RWPE2 (cell line): ENCODE measurements around the gene ACTR3C.
"Not testable (repeated sequence)": the region's sequence is repeated elsewhere in the genome, so short reads cannot be mapped to it uniquely, and the experiment has no call there.

ENCODE experiments used
- ATAC-seq: fragments of 200-7000 bp; cut with Tn5 transposase; 3 replicates; pipeline ENCODE4 v1.9.1; 2021; ENCODE audit warnings: low read depth
- DNase-seq: peaks from one replicate; pipeline ENCODE4 v3.0.0-alpha.2; 2020; ENCODE audit warnings: low spot score
- H3K27ac ChIP-seq: fragments of 450-650 bp; 2 replicates; pipeline ENCODE4 v1.5.1; 2017; ENCODE audit warnings: mild to moderate bottlenecking; ENCODE audit not compliant: poor library complexity, severe bottlenecking
- H3K27me3 ChIP-seq: fragments of 250-450 bp; sonication (Bioruptor Pico); 2 replicates; pipeline ENCODE4 v1.5.1; 2021; ENCODE audit warnings: mild to moderate bottlenecking, moderate library complexity; ENCODE audit not compliant: insufficient read depth, poor library complexity, severe bottlenecking
- H3K36me3 ChIP-seq: fragments of 250-450 bp; sonication (Bioruptor Pico); 2 replicates; pipeline ENCODE4 v1.5.1; 2020; ENCODE audit warnings: low read depth, mild to moderate bottlenecking, moderate library complexity
- H3K4me1 ChIP-seq: fragments of 250-450 bp; sonication (Bioruptor Pico); 2 replicates; pipeline ENCODE4 v1.5.1; 2021; ENCODE audit warnings: mild to moderate bottlenecking, moderate library complexity; ENCODE audit not compliant: insufficient read depth, poor library complexity, severe bottlenecking
- H3K4me3 ChIP-seq: fragments of 250-450 bp; sonication (Bioruptor Pico); 2 replicates; pipeline ENCODE4 v1.5.1; 2021; ENCODE audit warnings: mild to moderate bottlenecking, moderate library complexity; ENCODE audit not compliant: severe bottlenecking
- H3K9me3 ChIP-seq: fragments of 250-450 bp; sonication (Bioruptor Pico); 2 replicates; pipeline ENCODE4 v1.5.1; 2021; ENCODE audit warnings: mild to moderate bottlenecking, moderate library complexity; ENCODE audit not compliant: severe bottlenecking
- TF ChIP-seq, protein P1 (sequence below): fragments of 450-650 bp; IDR thresholded peaks from one replicate; pipeline ENCODE4 v1.5.1; 2017; ENCODE audit warnings: mild to moderate bottlenecking, moderate library complexity; ENCODE audit not compliant: poor library complexity, severe bottlenecking

The ACTR3C gene

DNA sequence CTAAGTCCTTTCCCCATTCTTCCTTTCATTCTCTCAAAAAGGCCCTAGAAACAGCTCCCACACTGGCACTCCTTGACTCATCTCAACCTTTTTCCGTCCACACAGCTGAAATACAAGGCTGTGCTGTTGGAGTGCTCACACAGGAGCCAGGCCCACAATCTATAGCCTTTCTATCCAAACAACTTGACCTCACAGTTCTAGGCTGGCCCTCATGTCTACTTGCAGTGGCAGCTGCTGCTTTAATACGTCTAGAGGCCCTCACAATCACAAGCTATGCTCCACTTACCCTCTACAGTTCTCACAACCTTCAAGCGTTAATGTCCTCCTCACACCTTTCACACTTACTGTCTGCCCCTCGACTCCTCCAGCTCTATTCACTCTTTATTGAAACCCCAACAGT, 12.2 kb downstream of the ACTR3C start:
- Histone ChIP-seq H3K27ac (no peak overlapping the region), H3K4me1 (peaks cover 7% of the 10 kb centered on the region), H3K36me3 (no peaks in the 10 kb centered on the region), H3K9me3 (no peaks in the 10 kb centered on the region), H3K27me3 (no peaks in the 10 kb centered on the region), H3K4me3 (no peak overlapping the region)
- DNase-seq (no peak), ATAC-seq (no peak)
- TF ChIP-seq, protein P1, sequence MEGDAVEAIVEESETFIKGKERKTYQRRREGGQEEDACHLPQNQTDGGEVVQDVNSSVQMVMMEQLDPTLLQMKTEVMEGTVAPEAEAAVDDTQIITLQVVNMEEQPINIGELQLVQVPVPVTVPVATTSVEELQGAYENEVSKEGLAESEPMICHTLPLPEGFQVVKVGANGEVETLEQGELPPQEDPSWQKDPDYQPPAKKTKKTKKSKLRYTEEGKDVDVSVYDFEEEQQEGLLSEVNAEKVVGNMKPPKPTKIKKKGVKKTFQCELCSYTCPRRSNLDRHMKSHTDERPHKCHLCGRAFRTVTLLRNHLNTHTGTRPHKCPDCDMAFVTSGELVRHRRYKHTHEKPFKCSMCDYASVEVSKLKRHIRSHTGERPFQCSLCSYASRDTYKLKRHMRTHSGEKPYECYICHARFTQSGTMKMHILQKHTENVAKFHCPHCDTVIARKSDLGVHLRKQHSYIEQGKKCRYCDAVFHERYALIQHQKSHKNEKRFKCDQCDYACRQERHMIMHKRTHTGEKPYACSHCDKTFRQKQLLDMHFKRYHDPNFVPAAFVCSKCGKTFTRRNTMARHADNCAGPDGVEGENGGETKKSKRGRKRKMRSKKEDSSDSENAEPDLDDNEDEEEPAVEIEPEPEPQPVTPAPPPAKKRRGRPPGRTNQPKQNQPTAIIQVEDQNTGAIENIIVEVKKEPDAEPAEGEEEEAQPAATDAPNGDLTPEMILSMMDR, result no peak

GRCh38 chr7:150308575-150308974, 14.8 kb downstream of the ACTR3C start:
- TF ChIP-seq, protein P1, result no peak
- Histone ChIP-seq H3K4me3 (no peak overlapping the region), H3K27ac (no peak overlapping the region), H3K27me3 (no peaks in the 10 kb centered on the region), H3K36me3 (no peaks in the 10 kb centered on the region), H3K9me3 (no peaks in the 10 kb centered on the region), H3K4me1 (peaks cover 7% of the 10 kb centered on the region)
- DNase-seq (no peak), ATAC-seq (no peak)

DNA sequence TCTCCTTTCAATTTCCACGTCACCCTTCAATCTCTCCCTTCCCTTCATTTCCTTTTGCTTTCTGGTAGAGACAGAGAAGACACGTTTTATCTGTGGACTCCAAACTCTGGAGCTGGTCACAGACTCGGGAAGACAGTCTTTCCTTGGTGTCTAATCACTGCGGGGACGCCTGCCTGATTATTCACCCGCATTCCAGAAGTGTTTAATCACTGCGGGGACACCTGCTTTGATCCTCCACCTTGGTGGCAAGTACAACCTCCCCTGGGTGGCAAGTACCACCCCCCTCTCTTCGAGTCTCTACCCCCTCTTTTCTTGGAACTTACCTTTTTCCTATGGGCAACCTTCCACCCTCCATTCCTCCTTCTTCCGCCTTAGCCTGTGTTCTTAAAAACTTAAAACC, 15.4 kb downstream of the ACTR3C start:
- Histone ChIP-seq H3K9me3 (no peaks in the 10 kb centered on the region), H3K27me3 (no peaks in the 10 kb centered on the region), H3K4me1 (peaks cover 5% of the 10 kb centered on the region), H3K36me3 (no peaks in the 10 kb centered on the region), H3K4me3 (no peak overlapping the region), H3K27ac (no peak overlapping the region)
- ATAC-seq, result no peak
- TF ChIP-seq, protein P1, result no peak
- DNase-seq, result no peak

DNA sequence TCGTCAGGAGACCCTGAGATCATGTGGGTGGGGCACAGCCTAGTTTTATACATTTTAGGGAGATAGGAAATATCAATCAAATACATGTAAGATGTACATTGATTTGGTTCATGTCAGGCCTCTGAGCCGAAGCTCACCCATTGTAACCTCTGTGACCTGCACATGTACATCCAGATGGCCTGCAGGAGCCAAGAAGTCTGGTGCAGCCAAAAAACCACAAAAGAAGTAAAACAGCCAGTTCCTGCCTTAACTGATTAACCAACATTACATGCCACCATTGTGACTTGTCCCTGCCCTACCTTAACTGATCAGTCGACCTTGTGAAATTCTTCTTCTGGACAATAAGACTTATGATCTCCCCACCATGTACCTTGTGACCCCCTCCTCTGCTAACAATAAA, 16.2 kb downstream of the ACTR3C start:
- DNase-seq (no peak), ATAC-seq (no peak)
- TF ChIP-seq, protein P1, result no peak
- no peak overlapping the region for H3K27ac ChIP-seq
- H3K4me3 ChIP-seq, result no peak overlapping the region
- H3K4me1 ChIP-seq, result no peaks in the 10 kb centered on the region
- no peaks in the 10 kb centered on the region for H3K27me3 ChIP-seq
- no peaks in the 10 kb centered on the region for H3K9me3 ChIP-seq
- no peaks in the 10 kb centered on the region for H3K36me3 ChIP-seq

DNA sequence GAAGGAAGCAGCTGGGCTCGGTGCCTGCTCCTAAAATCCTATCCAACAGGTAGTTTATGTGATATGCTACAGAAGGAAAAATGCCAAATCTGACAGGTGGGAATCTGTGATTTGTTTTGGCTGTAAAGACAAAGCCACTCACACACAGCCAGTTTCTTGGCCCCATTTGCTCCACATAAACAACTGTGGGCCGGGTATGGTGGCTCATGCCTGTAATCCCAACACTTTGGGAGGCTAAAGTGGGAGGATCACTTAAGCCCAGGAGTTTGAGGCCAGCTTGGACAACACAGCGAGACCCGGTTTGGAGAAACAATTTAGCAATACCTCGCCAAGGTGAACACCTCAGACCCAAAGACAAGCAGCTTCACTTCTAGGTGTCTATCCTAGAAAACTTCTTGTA, 17.0 kb downstream of the ACTR3C start:
- not testable (repeated sequence) for H3K27me3 ChIP-seq, DNase-seq, H3K4me1 ChIP-seq, H3K4me3 ChIP-seq, H3K9me3 ChIP-seq, H3K27ac ChIP-seq, ATAC-seq, H3K36me3 ChIP-seq

DNA sequence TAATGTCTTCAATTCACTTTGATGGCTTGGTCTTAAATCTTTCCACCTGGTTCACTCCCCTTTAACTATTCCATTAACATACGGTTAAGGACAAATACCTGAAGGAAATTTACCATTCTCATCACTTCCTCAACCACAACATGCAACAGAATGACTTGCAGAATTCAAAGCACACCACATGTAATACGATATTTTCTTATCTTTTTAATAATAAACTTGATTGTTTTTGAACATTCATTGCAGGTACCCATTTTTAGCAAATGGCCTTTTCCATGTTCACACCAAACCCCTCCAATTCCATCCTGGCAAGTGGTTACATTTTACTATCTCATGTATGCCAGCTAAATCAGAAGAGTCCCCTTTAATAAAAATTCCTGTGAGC, 17.5 kb downstream of the ACTR3C start:
- not testable (repeated sequence) for H3K4me1 ChIP-seq, H3K27me3 ChIP-seq, DNase-seq, ATAC-seq, H3K36me3 ChIP-seq, H3K9me3 ChIP-seq, H3K27ac ChIP-seq, H3K4me3 ChIP-seq

DNA sequence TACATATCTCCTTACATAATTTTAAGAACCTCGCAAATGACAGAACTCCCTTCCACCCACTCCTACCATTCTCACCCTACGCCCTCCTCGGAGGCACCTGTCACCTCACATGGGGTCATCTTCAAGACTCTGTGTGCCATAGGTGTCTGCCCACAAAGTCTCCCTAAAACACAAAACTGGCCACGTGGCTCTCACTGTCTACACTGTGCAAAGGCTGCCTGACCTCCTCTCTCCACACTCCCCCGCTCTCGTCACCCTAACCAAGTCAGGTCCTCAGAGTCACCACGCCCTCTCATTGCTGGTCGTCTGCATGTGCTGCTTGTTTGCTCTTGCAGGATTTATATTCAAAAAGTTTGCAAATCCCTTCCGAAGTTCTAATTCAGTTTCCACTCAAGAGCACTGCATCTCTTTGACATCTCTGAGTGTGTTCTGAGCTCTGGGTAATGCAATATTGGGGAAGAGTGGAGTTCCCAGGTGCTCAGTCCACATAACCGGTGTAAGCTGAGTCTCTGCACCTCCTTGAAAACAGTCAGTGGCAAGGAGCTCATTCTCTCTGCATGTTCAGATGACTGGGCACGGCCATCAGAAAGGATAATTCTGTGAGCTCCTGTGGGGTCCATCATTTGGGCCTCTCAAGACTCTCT, 18.0 kb downstream of the ACTR3C start:
- not testable (repeated sequence) for H3K27ac ChIP-seq, H3K9me3 ChIP-seq, H3K36me3 ChIP-seq, H3K27me3 ChIP-seq, H3K4me3 ChIP-seq, DNase-seq, ATAC-seq, H3K4me1 ChIP-seq

DNA sequence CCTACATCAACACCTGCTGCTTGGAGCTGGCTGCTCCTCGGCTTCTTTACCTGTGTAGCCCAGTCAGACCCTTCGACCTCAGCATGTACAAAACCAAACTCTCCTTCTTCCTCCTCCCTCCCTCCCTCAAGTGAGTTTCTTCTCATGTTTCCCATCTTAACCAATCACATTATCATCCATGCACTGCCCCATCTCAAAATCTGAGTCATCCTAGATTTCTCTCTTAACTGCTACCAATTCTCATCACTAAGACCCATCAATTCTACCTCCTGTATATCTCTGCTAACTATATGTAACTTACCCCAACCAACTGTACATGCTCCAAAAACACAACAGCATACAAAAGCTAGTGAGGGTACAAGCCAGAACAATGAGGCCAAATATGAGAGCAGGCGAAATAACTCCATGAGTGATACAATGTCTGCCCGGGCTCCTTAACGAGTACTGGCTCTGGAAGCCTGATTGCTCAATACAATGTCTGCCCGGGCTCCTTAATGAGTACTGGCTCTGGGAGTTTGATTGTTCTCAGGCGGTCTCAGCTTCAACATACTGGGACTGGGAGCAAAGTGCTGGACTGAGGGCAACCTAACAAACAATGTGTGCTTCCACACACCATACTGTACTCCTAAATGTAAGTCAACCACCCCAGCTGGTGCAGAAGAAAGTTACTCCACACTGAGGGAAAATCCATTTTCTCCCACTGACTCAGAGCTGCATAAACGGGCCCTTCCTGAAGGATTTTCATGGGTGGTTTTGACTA, 18.7 kb downstream of the ACTR3C start:
- not testable (repeated sequence) for H3K4me1 ChIP-seq

More for the DNA sequence above, 18.7 kb downstream of the ACTR3C start:
- H3K36me3 ChIP-seq, H3K27me3 ChIP-seq, DNase-seq, H3K9me3 ChIP-seq, ATAC-seq, H3K4me3 ChIP-seq, H3K27ac ChIP-seq: not testable (repeated sequence)
